Esophagus mucosa (tissue), 1 donor: ENCODE results near the gene LRRC41. TPM values are rescaled to one million over a fixed set of nuclear protein-coding genes. Genes with fewer than 3 reads are reported as not detected.
"Not testable (repeated sequence)": the region's sequence is repeated elsewhere in the genome, so short reads cannot be mapped to it uniquely, and the experiment has no call there.

Experiments
- ATAC-seq: fragments of 200-7000 bp; cut with Tn5 transposase; one replicate; pipeline ENCODE4 v1.9.1; 2020
- total RNA-seq: library from RNA; stranded (reverse); gene quantifications from one replicate; pipeline ENCODE4 v1.2.4, GENCODE V29; 2023
- donor health status: DM: yes; HTN: yes; CAD: no.

LRRC41 gene
- total RNA-seq, 1 donor from 2014 or later, result 42.0 TPM

- not testable (repeated sequence) for ATAC-seq
Measured at GRCh38 chr1:46325285-46326076, 22.1 kb upstream of the LRRC41 start.

- ATAC-seq, result not testable (repeated sequence)
Measured at GRCh38 chr1:46322191-46322590, 18.8 kb upstream of the LRRC41 start.

- ATAC-seq, result not testable (repeated sequence)
Measured at GRCh38 chr1:46319960-46320914, 16.8 kb upstream of the LRRC41 start.

- not testable (repeated sequence) for ATAC-seq
Measured at GRCh38 chr1:46319301-46319700, 15.9 kb upstream of the LRRC41 start.

GRCh38 chr1:46317323-46317722 lies 13.9 kb upstream of the LRRC41 start:
- no peak for ATAC-seq

- no peak for ATAC-seq
Measured at GRCh38 chr1:46315669-46316403, 12.4 kb upstream of the LRRC41 start.

GRCh38 chr1:46310321-46310720 lies 6.9 kb upstream of the LRRC41 start:
- ATAC-seq, result no peak

GRCh38 chr1:46309401-46310159 lies 6.2 kb upstream of the LRRC41 start:
- ATAC-seq, result no peak

GRCh38 chr1:46306159-46306530 lies 2.7 kb upstream of the LRRC41 start:
- no peak for ATAC-seq

GRCh38 chr1:46303872-46304326 lies 483 bp upstream of the LRRC41 start:
- ATAC-seq, result no peak

- peak; percentile 36 for ATAC-seq
Measured at GRCh38 chr1:46302641-46303037, 777 bp downstream of the LRRC41 start.

GRCh38 chr1:46301808-46302640 lies 1.4 kb downstream of the LRRC41 start:
- ATAC-seq, result peak; percentile 19

- ATAC-seq, result no peak
Measured at GRCh38 chr1:46301406-46301807, 2.0 kb downstream of the LRRC41 start.

- ATAC-seq, result no peak
Measured at GRCh38 chr1:46300673-46301405, 2.6 kb downstream of the LRRC41 start.

- ATAC-seq, result no peak
Measured at GRCh38 chr1:46298387-46298786, 5.0 kb downstream of the LRRC41 start.

GRCh38 chr1:46295306-46295705 lies 8.1 kb downstream of the LRRC41 start:
- ATAC-seq, result no peak

- ATAC-seq, result no peak
Measured at GRCh38 chr1:46289976-46290375, 13.4 kb downstream of the LRRC41 start.

- no peak for ATAC-seq
Measured at GRCh38 chr1:46289134-46289494, 14.3 kb downstream of the LRRC41 start.

- peak; percentile 44 for ATAC-seq
Measured at GRCh38 chr1:46288485-46289133, 14.8 kb downstream of the LRRC41 start.
